ENCODE data around the gene MTTP.
"Not testable (repeated sequence)": the region's sequence is repeated elsewhere in the genome, so short reads cannot be mapped to it uniquely, and the experiment has no call there.

MTTP gene

DNA sequence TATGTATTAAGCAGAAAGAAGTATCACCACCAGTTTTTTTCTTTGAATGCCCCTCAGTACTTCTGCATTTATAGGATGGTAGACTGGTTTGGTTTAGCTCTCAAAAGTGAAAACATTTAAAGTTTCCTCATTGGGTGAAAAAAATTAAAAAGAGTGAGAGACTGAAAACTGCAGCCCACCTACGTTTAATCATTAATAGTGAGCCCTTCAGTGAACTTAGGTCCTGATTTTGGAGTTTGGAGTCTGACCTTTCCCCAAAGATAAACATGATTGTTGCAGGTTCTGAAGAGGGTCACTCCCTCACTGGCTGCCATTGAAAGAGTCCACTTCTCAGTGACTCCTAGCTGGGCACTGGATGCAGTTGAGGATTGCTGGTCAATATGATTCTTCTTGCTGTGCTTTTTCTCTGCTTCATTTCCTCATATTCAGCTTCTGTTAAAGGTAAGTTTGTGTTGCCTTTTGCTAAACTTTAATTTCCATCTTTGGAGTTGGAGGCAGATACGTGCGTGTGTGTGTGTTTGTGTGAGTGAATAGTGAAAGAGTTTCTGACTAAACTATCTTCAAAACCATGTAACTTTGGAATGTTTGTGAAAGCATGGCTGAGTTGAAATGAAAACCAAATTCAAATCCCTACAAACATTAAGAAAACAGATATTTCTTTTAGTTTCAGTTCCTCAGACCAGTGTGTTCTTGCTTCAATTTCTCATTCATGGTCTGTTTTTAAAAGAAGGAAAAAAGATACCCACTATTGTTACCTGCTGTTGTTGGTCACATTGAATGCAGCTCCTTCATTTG lies at the start of gene MTTP:
Gene MTTP (plus strand): TSS at position 295 of the 795 bp plus-strand sequence. CDS start 86 bp downstream, at position 381.
- DNase-seq: no peak

DNA sequence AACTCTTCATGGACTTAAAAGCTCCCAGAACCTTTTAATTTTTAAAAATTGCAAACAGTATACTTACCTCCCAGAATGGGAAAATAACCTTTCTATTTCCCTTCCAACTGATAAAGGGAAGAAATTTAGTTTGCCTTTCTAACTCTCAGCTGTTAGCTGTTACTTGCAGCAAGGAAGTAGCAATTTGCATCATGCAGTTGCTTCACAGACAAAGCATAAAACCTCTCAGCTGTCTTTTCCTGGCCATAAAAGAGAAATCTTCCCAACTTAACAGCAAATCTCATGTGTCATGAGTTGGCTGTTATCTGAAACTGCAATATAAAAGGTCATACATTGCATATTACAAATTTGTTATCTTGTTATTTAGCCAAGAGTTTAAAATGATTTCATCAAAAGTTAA lies 45.4 kb upstream of the MTTP start:
- no peak for DNase-seq

DNA sequence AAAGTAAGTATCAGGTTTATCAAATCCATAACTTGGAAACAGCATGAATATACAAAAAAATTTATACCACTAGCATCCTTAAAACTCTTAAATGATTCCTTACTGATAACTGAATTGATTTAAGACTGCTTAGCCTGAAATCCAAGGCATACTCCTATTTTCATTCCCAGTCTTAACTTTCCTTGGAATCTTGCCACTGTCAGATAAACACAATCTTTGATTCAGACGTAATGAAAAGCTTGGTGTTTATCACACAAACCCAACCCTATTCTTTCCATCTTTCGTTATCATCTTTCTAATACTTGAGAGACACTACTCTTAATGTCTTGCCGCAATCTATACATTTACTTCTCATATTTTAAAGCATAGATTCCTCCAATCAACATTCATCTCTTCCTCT lies 44.7 kb upstream of the MTTP start:
- DNase-seq: no peak

DNA sequence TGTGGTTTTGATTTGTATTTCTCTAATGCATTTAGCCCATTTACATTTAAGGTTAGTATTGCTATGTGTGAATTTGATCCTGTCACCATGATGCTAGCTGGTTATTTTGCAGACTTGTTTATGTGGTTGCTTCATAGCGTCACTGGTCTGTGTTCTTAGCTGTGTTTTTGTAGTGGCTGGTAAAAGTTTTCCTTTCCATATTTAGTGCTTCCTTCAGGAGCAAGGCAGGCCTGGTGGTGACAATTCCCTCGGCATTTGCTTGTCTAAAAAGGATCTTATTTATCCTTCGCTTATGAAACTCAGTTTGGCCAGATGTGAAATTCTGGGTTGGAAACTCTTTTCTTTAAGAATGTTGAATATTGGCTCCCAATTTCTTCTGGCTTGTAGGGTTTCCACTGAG lies 39.9 kb upstream of the MTTP start:
- not testable (repeated sequence) for DNase-seq

DNA sequence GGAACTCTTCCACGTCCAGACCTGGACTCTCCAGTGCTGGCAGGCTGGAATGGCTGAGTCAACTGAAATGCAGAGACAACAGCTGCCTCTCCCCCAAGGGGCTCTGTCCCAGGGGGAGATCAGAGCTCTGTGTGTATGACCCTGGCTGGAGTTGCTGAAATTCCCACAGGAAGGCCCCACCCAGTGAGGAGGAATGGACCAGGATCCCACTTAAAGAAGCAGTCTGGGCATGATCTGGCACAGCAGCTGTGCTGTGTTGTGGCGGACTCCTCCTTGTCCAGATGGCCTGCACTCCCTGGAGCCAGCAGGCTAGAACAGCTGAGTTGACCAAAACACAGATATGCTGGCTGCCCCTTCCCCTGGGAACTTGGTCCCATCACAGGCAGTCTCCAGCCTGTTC lies 38.4 kb upstream of the MTTP start:
- DNase-seq: no peak

DNA sequence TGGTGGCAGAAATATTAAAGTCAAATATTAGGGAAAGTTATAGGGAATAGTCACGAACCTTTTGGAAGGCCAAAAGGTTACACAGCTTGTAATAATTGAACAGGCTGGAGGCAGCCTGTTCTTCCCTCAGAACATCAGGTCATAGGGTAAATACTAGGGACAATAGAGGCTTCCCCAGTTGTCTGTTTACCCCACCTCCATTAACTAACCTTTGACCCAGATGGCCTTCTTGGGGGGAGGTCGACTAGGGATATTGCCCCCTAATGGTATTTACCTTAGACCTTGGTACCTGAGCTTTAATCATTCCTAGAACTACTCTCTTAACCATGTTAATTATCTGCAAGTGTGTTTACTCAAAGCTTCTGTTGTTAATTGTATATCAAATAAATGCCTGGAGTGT lies 37.8 kb upstream of the MTTP start:
- DNase-seq: no peak

DNA sequence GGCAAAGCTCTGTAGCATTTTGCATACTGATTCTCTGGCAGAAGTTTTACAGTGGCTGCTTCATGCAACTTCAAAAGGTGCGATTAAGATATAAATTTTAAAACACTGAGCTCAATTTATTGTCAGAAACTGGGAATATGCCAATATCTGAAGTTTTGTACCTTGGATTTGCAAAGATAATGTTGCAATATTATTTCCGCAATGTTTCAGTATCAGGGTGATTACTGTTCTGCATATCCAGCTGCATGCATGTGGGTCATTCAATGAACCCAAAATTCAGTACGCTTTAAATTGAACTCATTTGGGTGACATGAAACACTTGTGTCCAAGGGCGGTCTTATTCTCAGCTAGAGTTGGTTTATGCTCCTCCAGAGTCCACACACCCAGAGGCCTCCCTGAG lies 37.0 kb upstream of the MTTP start:
- no peak for DNase-seq

DNA sequence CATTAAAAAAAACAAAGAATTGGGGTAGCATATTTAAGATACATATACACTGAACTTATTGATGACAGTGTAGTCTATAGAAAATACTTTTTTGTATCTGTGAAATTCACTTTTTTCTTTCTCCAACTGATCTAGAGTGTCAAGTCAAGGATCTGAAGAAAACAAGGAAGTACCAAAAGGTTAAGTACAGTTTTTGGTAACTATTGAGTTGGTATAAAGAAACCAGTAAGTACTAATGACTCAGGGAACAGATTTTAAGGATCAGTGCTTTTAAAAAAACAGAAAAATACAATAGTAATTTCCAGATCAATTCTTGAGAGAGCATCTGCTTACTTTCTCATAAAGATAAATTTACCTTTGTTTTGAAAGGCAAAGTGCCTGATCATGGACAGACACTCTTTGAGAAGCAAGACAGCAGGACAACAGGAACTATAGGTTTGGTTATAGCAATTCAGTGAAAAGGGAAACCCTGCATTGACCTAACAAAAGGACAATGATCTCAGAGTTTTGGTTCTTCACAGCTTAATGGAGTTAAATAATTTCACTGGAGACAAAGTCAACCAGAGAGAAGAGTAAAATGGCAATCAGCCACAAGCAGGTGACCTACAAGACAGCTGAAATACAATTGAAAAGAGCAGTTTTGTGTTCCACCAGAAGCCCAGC lies 34.2 kb upstream of the MTTP start:
- DNase-seq: no peak

DNA sequence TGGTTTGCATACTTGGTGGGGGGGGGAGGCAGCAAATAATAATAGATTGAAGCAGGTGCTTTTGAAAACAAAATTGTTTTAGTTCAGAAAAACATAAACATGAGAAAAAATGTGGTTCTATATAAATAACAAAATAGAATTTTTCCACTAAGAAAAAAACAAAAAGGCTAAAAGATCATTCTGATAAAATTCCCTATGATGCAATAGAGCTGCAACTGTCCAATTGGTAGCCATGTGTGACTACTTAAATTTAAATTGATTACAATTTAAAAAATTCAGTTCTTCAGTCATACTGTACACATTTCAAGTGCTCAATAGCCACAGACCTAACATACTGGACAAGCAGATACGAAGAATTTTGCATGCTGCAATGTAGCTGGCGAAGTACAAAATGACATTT lies 21.8 kb upstream of the MTTP start:
- no peak for DNase-seq

DNA sequence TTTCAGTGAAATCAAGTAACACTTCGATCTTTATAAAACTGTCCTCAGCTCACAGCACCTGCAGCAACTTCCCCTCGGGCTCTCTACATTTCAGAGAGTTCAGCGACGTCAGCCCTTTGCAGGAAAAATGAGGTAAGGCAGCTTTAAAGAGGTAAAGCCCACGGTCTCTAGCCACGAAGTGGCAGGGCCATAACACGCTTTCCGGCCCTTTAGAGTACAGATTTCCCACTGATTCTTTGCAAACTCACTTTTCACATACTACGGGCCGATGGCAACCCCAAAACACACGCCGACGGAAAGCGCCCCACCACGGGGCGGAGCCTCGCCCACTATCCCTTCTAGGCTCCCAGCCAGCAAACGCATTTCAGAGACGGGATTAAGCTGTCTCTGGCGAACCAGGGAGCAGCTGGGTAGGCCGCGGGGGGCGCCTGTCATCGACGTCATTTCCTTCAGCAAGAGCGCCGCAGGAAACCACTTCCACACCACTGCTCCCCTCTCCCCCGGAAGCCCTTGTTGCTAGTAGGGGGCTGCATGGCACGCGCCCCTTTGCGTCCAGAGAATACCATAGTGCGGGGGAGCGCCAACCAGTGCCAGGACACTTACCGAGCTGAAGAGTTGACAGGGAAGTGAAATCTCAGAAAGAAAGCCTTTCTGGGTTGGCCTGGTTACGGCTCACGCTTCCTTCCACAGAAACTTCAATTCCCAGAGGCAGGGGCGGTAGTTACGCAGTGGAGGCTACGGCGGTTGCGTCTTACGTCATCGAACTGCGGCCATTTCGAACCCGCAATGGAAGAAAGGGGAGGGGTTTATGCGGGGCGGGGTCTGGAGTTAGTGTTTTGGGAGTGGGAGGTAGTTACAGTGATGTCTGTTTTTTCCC lies 11.1 kb upstream of the MTTP start, which contains the start of gene TRMT10A:
Gene TRMT10A (minus strand): TSS at position 730 of the 877 bp plus-strand sequence. CDS start 4,701 bp downstream, outside the sequence.
- DNase-seq: peak; percentile 93

DNA sequence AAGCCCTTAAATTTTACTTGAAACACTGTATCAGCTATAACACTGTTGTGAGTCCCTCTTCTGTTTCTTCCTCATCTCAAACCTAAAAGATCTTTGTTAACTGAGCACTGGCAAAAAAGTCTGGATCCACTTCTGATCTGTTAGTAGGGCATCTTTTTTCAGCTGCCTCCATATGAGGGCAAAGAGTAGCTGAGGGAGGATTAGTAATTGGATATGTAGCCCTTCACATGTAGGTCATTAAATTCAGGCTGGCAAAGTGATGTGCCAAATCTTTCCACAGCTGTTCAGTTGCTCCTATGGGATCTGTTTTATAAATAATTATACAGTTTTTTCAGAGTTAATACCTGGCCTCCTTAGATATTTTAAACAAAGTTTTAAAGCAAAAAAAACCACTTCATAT lies 9.7 kb upstream of the MTTP start:
- DNase-seq: no peak

DNA sequence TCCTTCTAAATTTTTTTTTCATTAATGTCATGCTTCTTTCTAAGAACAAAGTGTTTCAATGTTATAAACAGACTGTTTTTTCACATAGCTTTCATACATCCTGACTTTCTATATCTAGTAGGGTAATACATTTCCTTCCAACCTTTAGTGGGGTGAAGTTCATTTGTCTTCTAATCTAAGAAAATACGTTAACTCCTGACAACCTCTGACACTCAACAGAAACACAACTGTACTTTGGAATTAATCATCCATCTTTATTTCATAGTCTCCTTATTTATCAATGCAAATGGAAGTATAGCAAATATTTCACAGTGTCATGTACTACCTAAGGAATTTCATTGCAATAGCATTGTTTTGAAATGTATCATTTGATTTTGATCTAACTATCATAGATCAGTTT lies 2.7 kb upstream of the MTTP start:
- no peak for DNase-seq

DNA sequence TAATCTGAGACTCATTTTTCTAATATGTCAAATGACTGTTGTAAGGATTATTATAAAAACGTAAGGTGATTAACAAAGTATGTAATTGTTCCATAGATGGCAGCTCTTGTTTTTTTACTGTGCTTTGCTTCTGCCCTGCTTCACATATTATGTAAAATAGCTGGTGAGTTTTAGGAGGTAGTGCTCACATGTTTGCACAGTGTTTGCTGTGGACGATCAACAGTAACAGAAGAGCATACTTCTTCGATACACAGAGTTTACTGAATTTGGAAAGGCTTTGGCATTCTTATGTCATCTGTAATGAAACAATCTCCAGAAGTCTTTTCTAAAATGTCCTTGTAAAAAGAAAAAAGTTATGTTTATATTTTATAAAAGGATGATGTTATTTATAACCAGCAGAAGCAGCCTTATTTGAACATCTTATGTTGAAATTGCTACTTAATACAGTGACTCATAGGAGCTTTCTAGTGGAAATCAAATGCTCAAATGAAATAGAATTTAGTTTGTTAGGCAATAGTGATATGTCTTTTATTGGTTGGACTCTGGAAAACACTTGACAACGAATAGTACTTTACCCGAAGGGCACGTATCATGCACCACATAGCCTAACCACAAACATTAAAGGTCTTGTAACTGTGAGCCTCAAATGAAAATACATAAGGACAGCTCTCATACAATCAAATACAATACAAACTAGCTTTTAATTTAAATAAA lies 1.9 kb upstream of the MTTP start:
- no peak for DNase-seq

DNA sequence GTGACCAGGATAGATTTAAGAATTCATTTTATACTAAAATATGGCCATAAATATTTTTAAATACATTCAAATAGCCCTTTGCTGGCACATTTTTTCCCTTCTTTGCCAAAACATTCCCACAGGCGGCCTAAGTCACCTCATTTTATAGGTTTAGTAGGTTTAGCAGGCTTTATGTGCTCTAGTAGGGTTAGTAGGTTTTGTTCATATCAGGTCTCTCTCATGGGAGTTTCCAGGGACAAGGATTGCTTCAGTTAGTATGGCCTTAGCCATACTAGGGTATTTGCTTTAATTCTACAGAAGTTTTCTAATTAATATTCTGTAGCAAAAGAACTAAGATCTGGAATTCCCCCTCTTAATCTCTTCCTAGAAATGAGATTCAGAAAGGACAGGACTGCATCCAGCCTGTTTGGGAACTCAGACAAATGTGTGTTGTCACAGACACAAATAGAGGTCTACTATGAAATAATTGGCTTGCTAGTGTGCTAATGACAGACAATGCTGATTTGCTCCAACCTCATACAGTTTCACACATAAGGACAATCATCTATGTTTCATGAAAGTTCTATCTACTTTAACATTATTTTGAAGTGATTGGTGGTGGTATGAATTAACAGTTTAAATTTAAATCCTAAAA lies 772 bp upstream of the MTTP start:
- DNase-seq: no peak

DNA sequence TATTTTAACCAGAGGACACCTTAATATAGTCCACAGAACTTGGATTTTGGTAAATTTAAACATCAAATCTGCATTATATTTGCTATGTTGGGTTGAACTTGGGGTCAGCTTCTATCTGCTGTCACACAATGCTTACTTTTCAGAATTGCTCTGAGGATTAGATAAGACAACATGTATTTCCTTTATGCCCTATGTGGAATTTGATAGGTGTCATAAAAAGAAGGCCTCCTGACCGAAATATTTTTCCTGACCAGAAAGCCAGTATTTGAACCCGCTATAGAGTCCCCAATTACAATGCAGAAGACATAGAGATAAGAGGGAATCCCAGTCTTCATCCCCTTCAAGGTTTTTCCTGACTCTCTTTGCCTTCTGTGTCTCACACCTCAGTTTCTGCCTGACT lies 4.1 kb downstream of the MTTP start:
- DNase-seq: no peak

DNA sequence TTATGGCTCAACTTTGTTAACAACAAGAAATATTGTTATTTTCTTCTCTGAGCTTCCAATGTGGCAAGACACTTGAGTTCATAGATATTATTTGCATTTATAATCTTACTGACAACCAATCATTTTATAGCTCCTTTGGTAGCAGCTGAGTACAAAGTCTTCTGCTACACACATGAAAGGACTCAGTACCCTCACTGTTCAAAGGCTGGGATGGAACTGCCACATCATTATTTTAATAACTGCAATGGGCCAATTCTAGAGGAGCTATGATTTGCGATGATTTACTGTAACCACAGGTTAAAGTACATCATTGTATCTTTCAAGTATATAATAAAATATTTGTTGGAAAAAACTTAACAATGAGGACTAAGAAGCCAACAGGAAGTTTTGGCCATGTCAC lies 10.9 kb downstream of the MTTP start:
- no peak for DNase-seq

DNA sequence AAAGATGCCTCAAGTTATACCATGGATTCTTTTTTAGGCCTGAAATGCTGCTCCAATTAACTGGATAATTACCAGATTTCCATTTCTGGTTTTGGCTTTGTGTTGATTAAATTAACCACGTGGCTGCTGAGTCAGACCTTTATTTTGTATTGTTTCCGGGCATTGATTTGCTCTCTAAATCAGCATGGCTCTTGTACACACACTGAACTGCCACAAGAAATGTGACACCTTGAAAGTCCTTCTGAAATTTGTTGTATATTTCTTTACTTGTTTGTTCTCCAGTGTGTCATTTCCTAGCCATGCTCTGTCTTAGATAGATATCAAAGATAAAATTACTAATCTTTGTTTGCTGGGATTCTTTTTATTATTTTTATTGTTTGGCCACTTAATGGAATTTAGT lies 11.7 kb downstream of the MTTP start:
- no peak for DNase-seq

DNA sequence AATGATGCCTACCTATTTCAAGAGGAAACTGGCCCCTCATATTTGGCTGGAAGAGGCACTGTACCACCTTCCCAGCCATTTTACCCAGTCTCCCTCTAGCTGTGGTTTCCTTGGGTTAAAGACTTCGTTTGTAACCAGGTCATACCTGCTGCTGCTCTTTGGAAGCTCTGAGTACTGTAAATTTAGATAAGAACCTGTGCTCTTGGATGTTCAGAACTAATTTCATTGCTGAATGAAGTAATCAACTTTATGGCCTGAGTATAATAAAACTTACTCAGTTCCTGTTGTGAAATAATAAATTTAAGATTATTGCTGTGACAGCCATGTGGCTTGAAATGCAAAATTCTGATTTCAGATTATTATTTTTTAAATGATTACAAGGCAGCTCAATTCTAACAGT lies 12.2 kb downstream of the MTTP start:
- DNase-seq: no peak

DNA sequence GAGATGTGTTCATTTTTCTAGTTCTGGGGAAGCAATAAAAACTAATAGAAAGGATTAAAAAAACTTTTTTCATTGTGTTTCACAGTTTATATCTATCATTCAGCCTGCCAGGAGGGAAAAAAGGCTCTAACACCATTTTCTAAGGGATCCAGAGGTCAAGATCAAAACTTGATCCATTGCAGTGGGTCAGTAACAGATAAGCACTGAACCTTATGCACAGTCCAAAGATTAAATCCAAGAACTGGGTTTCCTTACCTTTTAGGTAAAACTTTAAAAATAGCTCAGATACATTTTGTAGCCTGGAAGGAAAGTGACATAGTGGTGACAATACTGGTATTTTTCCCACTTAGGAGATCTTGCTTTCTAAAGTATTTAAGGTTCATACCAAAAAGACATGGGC lies 12.7 kb downstream of the MTTP start:
- DNase-seq: no peak

DNA sequence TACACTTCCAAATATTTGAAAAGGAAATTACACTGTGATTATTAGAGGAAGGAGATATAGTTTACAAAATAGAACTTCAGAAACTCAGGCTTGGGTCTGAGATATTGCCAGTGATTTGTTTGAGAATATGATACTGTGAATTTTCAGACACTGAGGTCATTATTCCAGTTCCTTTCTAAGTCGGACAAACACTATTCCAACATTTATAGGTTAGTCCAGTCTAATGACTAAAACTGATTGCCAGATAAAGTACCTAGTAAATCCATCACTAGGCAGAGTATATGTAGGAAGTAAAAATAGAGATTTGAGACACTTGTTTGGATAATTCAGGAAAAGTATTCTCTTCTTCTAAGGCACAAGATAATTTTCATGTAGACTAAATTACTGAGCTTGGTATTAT lies 13.2 kb downstream of the MTTP start:
- DNase-seq: no peak

DNA sequence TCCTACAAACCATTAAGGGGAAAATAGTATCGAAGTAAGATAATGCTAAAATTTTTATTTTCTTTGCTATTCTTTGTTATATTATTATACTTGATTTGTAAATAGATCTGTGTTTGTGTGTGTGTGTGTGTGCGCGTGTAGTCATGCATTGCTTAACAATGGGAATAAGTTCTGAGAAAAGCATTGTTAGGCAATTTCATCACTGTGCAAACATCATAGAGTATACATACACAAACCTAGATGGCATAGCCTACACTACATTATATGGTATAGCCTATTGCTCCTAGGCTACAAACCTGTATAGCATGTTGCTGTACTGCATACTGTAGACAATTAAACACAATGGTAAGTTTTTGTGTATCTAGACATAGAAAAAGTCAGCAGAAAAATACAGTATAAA lies 17.1 kb downstream of the MTTP start:
- no peak for DNase-seq

All from stimulated activated CD4-positive, alpha-beta T cell treated with anti-CD3 and anti-CD28 coated beads, Interleukin-4, amount 100 ng/mL, for 1 hour (primary cell).